Mesendoderm (in vitro differentiated cells): ENCODE results near the gene PRKAR2B.

ENCODE experiments used
- DNase-seq: peaks from one replicate; pipeline ENCODE4 v3.0.0; 2013
- H2AK5ac ChIP-seq: 2 replicates; pipeline ENCODE4 v1.6.1; 2013; ENCODE audit warnings: low read length, inconsistent platforms
- H2BK120ac ChIP-seq: 2 replicates; pipeline ENCODE4 v1.6.1; 2013; ENCODE audit warnings: low read depth, mild to moderate bottlenecking, low read length, moderate library complexity, mixed read lengths
- H2BK15ac ChIP-seq: replicated peaks from 2 replicates; pipeline ENCODE4 v1.6.1; 2013; ENCODE audit warnings: low read depth, mild to moderate bottlenecking, moderate library complexity
- H2BK5ac ChIP-seq: 2 replicates; pipeline ENCODE4 v1.6.1; 2013; ENCODE audit warnings: low read length, inconsistent platforms
- H3K18ac ChIP-seq: 2 replicates; pipeline ENCODE4 v1.6.1; 2013; ENCODE audit warnings: mild to moderate bottlenecking, low read length, mixed read lengths
- H3K23ac ChIP-seq: one replicate; pipeline ENCODE4 v1.6.1; 2013; ENCODE audit warnings: low read length
- H3K27ac ChIP-seq: 2 replicates; pipeline ENCODE4 v1.5.1; 2013; ENCODE audit warnings: low read depth, mild to moderate bottlenecking, inconsistent platforms, low read length, moderate library complexity
- H3K27me3 ChIP-seq: 2 replicates; pipeline ENCODE4 v1.6.1; 2013; ENCODE audit warnings: low read length, control low read depth, mild to moderate bottlenecking, inconsistent platforms; ENCODE audit not compliant: insufficient read depth, poor library complexity
- H3K36me3 ChIP-seq: 2 replicates; pipeline ENCODE4 v1.6.1; 2013; ENCODE audit warnings: low read length, inconsistent platforms; ENCODE audit not compliant: control insufficient read depth, insufficient read depth
- H3K4ac ChIP-seq: one replicate; pipeline ENCODE4 v1.6.1; 2013; ENCODE audit warnings: low read depth, mild to moderate bottlenecking, low read length, moderate library complexity
- H3K4me1 ChIP-seq: 2 replicates; pipeline ENCODE4 v1.6.1; 2013; ENCODE audit warnings: low read depth, low read length, inconsistent platforms; ENCODE audit not compliant: control insufficient read depth
- H3K4me2 ChIP-seq: 2 replicates; pipeline ENCODE4 v1.6.1; 2013; ENCODE audit warnings: low read length
- H3K4me3 ChIP-seq: 2 replicates; pipeline ENCODE4 v1.5.1; 2013; ENCODE audit warnings: mild to moderate bottlenecking, low read length
- H3K56ac ChIP-seq: one replicate; pipeline ENCODE4 v1.6.1; 2013; ENCODE audit warnings: low read length
- H3K79me1 ChIP-seq: 2 replicates; pipeline ENCODE4 v1.6.1; 2013; ENCODE audit warnings: low read length, inconsistent platforms
- H3K79me2 ChIP-seq: 2 replicates; pipeline ENCODE4 v1.6.1; 2013; ENCODE audit warnings: mild to moderate bottlenecking, low read length; ENCODE audit not compliant: control insufficient read depth, insufficient read depth
- H3K9ac ChIP-seq: 2 replicates; pipeline ENCODE4 v1.6.1; 2013; ENCODE audit warnings: low read length, inconsistent platforms
- H4K5ac ChIP-seq: one replicate; pipeline ENCODE4 v1.6.1; 2013; ENCODE audit warnings: low read length
- H4K8ac ChIP-seq: one replicate; pipeline ENCODE4 v1.6.1; 2013; ENCODE audit warnings: low read depth, mild to moderate bottlenecking, control low read depth, low read length, moderate library complexity
- WGBS: extraction: QIAGEN DNeasy Blood & Tissue Kit; methylation state at CpG from one replicate; pipeline ENCODE4 v1.1.7; 2013; ENCODE audit warnings: low lambda C conversion rate, missing lambda C conversion rate; ENCODE audit not compliant: insufficient coverage; ENCODE audit errors: extremely low coverage; 5-methylcytosine and 5-hydroxymethylcytosine counted together

Gene PRKAR2B

DNA sequence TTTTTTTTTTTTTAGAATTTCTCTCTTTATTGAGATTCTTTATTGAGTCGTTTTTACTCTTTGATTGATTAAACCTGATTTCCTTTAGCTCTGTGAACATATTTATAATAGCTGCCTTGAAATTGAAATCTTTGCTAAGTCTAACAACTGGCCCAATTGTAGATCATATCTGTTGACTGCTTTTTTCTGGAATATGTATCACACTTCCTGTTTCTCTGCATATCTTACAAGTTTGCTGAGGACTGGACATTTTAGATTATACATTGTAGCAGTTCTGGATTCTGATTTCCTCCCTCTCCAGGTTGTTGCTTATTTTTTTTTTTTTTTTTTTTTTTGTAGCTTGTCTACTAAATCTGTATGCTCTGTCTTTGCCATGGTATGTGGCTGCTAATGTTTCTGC lies 56.3 kb downstream of the PRKAR2B start:
- H3K4me3 ChIP-seq, result no peak overlapping the region
- H4K8ac ChIP-seq, result no peak overlapping the region
- no peak overlapping the region for H3K9ac ChIP-seq
- no peaks in the 10 kb centered on the region for H3K79me2 ChIP-seq
- no peak overlapping the region for H2BK120ac ChIP-seq
- no peak overlapping the region for H4K5ac ChIP-seq
- H3K4ac ChIP-seq, result no peak overlapping the region
- H3K27ac ChIP-seq, result no peak overlapping the region
- peaks cover 5% of the 10 kb centered on the region for H3K4me1 ChIP-seq
- no peak for DNase-seq
- no CpG with 5 or more reads among the region's 1 CpG for WGBS
- no peaks in the 10 kb centered on the region for H3K36me3 ChIP-seq
- H3K18ac ChIP-seq, result no peak overlapping the region
- no peaks in the 10 kb centered on the region for H3K27me3 ChIP-seq
- H3K79me1 ChIP-seq, result no peaks in the 10 kb centered on the region
- H3K56ac ChIP-seq, result no peak overlapping the region
- no peak overlapping the region for H3K23ac ChIP-seq
- H2BK15ac ChIP-seq, result no peak overlapping the region
- H2AK5ac ChIP-seq, result no peak overlapping the region
- H3K4me2 ChIP-seq, result no peak overlapping the region
- no peak overlapping the region for H2BK5ac ChIP-seq

DNA sequence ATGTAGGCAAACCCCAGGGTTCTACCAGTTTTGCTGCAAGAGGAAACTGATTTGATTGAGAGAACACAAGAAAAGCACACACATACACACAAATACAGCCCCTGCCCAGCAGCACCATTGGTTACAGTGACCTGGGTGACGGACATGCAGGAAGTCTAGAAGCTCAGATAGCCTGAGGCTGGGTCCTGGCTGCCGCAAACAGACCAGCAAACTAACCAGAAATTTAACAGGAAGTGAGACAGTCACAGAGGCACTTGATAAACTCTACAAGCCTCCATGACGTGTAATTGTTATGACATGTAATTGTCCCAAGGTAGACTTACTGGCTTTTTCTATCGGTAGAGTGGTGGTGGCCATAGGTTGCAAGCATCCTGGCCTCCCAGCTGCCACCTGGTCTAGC lies 58.9 kb downstream of the PRKAR2B start:
- Histone ChIP-seq H3K56ac (no peak overlapping the region), H2BK120ac (no peak overlapping the region), H3K4me1 (peaks cover 5% of the 10 kb centered on the region), H3K27me3 (no peaks in the 10 kb centered on the region), H3K79me1 (no peaks in the 10 kb centered on the region), H3K18ac (no peak overlapping the region), H3K4me3 (no peak overlapping the region), H3K4ac (no peak overlapping the region), H3K9ac (no peak overlapping the region), H3K4me2 (no peak overlapping the region), H2AK5ac (no peak overlapping the region), H3K23ac (peak overlapping the region; percentile 29), H2BK15ac (no peak overlapping the region), H4K5ac (no peak overlapping the region), H3K27ac (no peak overlapping the region), H3K79me2 (no peaks in the 10 kb centered on the region), H4K8ac (no peak overlapping the region), H2BK5ac (no peak overlapping the region), H3K36me3 (no peaks in the 10 kb centered on the region)
- WGBS, result no CpG with 5 or more reads among the region's 4 CpGs
- DNase-seq, result peak; percentile 83

DNA sequence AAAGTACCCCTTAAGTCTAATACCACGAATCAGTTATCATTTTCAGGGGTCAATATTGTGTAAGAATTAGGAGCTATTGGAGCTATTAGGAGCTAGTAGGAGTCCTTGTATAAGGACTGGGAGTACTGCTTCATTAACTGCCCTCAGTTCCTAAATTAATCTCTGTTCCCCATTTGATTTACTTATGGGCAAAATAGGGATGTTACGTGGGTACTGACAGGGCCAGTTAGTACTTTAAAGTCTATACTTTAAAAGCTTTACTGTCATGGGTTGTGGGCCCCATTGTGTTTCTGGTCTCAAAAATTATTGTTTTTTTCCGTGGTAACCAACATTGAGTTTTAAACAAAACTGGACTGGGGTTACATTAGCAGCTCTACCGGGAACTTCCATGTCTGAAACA lies 60.3 kb downstream of the PRKAR2B start:
- Histone ChIP-seq H3K56ac (no peak overlapping the region), H2BK5ac (no peak overlapping the region), H3K4me2 (no peak overlapping the region), H4K8ac (no peak overlapping the region), H3K79me2 (no peaks in the 10 kb centered on the region), H2AK5ac (no peak overlapping the region), H4K5ac (no peak overlapping the region), H3K9ac (no peak overlapping the region), H3K18ac (no peak overlapping the region), H3K79me1 (no peaks in the 10 kb centered on the region), H3K27me3 (no peaks in the 10 kb centered on the region), H2BK15ac (no peak overlapping the region), H3K4me1 (peaks cover 5% of the 10 kb centered on the region), H3K4ac (no peak overlapping the region), H3K36me3 (no peaks in the 10 kb centered on the region), H3K27ac (no peak overlapping the region), H2BK120ac (no peak overlapping the region), H3K4me3 (no peak overlapping the region), H3K23ac (no peak overlapping the region)
- no peak for DNase-seq
- no CpG with 5 or more reads among the region's 4 CpGs for WGBS

DNA sequence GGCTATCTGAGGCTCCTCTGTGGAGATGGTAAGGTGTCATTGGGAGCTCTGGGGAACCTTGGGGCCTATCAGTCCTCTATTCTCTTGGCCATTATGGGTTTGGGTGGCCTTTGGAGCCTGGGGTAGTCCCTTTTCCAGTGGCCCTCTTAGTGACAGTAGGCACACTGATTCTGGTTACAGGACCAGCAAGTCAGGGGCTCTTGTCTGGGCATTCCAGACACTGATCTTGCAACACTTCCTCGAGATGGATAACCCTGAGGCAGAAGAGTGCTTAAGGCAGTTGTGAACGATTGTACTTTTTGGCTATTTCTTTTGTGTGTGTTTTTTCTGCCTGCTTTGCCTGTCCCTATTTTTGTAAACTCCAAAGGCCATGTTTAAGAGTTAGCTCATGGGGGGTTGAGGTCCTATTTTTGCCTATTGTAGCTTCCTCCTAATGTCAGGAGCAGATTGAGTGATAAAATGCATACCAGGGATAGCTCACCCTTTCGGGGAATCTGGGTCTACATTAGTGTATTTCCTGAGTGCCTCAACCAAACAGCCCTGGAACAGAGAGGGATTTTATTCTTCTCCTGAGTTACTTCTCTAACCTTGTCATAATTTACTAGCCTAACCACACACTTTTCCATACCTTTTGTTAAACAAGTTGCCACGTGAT lies 61.2 kb downstream of the PRKAR2B start:
- no peak overlapping the region for H4K5ac ChIP-seq
- no peak overlapping the region for H3K4me3 ChIP-seq
- no peak overlapping the region for H3K4me2 ChIP-seq
- H3K18ac ChIP-seq, result peak overlapping the region; percentile 4
- no peak overlapping the region for H3K23ac ChIP-seq
- no peak overlapping the region for H2AK5ac ChIP-seq
- H3K56ac ChIP-seq, result peak overlapping the region; percentile 2
- H2BK5ac ChIP-seq, result no peak overlapping the region
- WGBS, result no CpG with 5 or more reads among the region's 4 CpGs
- no peaks in the 10 kb centered on the region for H3K36me3 ChIP-seq
- no peak overlapping the region for H3K9ac ChIP-seq
- H3K79me1 ChIP-seq, result no peaks in the 10 kb centered on the region
- H3K79me2 ChIP-seq, result no peaks in the 10 kb centered on the region
- DNase-seq, result peak; percentile 65
- H3K27ac ChIP-seq, result no peak overlapping the region
- H2BK120ac ChIP-seq, result no peak overlapping the region
- no peak overlapping the region for H4K8ac ChIP-seq
- no peak overlapping the region for H2BK15ac ChIP-seq
- H3K27me3 ChIP-seq, result no peaks in the 10 kb centered on the region
- H3K4me1 ChIP-seq, result peaks cover 5% of the 10 kb centered on the region
- no peak overlapping the region for H3K4ac ChIP-seq

DNA sequence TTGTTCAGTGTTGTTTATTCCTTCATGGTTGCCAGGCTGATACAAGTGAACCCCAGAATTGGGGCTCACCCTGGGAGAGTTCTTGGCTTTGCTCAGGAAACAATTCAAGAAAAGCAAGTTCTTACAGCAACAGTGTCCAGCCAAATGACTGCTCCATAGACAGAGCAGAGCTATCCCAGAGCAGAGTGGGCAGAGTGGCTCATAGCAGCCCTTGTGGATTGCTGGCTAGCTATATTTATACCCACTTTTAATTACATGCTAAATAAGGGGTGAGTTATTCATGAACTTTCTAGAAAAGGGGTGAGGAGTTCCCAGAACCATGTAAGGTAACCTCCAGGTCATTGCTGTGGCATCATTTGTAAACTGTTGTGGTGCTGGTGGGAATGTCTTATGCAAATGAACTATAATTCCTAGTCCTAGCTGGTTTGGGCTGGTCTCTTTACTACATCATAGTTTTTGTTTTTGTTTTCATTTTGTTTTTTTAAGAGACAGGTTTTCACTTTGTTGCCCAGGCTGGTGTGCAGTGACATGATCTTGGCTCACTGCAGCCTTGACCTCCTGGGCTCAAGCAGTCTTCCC lies 64.4 kb downstream of the PRKAR2B start:
- Histone ChIP-seq H3K79me1 (no peaks in the 10 kb centered on the region), H3K27ac (no peak overlapping the region), H3K56ac (no peak overlapping the region), H3K4me3 (no peak overlapping the region), H3K27me3 (no peaks in the 10 kb centered on the region), H4K5ac (no peak overlapping the region), H2BK5ac (no peak overlapping the region), H3K36me3 (no peaks in the 10 kb centered on the region), H2BK15ac (no peak overlapping the region), H2BK120ac (no peak overlapping the region), H3K4me2 (no peak overlapping the region), H3K79me2 (no peaks in the 10 kb centered on the region), H3K4me1 (peaks cover 4% of the 10 kb centered on the region), H3K9ac (no peak overlapping the region), H3K23ac (no peak overlapping the region), H3K18ac (no peak overlapping the region), H2AK5ac (no peak overlapping the region), H3K4ac (no peak overlapping the region), H4K8ac (no peak overlapping the region)
- DNase-seq, result no peak

DNA sequence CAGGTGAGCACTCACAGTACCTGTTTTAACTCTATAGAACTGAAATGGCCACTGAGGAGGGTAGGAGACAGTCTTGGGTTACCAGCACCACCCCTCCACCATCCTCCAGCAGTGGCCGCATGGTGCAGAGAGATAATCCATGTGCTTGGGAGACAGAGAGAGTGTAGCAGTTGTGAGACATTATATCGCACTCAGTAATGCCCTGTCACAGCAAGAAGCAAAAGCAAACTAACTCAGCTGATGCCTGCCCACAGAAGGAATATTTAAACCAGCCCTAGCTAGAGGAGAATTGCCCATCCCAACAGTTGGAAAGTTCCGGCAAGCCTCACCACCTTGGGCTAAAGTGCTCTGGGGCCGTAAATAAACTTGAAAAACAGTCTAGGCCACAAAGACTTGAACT lies 65.5 kb downstream of the PRKAR2B start:
- Histone ChIP-seq H3K9ac (no peak overlapping the region), H3K36me3 (no peaks in the 10 kb centered on the region), H3K4ac (no peak overlapping the region), H3K27ac (no peak overlapping the region), H3K79me1 (no peaks in the 10 kb centered on the region), H3K27me3 (no peaks in the 10 kb centered on the region), H3K79me2 (no peaks in the 10 kb centered on the region), H3K4me1 (peaks cover 4% of the 10 kb centered on the region), H2BK120ac (no peak overlapping the region), H3K18ac (no peak overlapping the region), H2AK5ac (no peak overlapping the region), H3K56ac (no peak overlapping the region), H3K4me2 (no peak overlapping the region), H2BK5ac (no peak overlapping the region), H3K23ac (no peak overlapping the region), H3K4me3 (no peak overlapping the region), H4K8ac (no peak overlapping the region), H4K5ac (no peak overlapping the region), H2BK15ac (no peak overlapping the region)
- no peak for DNase-seq
- no CpG with 5 or more reads among the region's 4 CpGs for WGBS
